DMS53 treated with DMSO at 0.1 percent for 48 hours (cell line): ENCODE results near the gene RANGRF.

ENCODE experiments used
- DNase-seq: peaks from one replicate; lab custom pipeline; 2025; ENCODE audit not compliant: unreplicated experiment; lab: John Stamatoyannopoulos, UW

RANGRF gene

DNA sequence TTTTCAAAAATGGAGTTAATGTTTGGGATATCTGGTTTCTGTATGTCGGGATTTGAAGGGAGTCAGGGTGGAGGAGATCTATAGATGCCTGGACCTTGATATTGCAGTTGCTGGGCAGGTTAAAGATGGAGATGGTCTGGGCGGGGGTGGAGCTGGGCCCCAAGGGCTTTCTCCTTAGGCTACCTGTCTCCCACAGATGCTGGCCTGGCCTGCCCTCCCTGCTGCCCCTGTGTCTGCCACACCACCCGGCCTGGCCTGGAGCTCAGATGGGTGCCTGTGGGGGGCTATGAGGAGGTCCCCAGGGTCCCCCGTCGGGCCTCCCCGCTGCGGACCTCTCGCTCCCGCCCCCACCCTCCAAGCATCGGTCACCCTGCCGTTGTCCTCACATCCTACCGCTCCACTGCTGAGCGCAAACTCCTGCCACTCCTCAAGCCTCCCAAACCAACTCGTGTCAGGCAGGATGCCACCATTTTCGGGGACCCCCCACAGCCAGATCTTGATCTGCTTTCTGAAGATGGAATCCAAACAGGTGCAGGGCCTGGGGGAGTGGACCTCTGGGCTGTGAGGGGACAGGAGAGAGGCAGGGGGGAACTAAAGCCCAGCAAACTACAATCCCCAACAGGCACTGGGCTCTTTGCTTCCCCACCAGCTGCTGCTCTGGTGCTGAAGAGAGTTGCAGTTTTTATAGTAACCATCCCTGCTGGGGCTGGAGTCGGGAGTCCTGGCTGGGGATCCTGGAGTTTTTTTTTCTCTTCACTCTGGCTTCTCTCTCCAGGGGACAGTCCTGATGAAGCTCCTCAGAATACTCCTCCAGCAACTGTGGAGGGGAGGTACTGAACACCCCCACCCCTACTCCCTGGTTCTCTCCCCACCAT is 24.5 kb downstream of the RANGRF start:
- DNase-seq: no peak

GRCh38 chr17:8314797-8315763 is 26.6 kb downstream of the RANGRF start:
- DNase-seq: no peak

GRCh38 chr17:8315764-8316217 is 27.3 kb downstream of the RANGRF start:
- no peak for DNase-seq

- DNase-seq: no peak
Measured at GRCh38 chr17:8318010-8318935, 29.8 kb downstream of the RANGRF start.

DNA sequence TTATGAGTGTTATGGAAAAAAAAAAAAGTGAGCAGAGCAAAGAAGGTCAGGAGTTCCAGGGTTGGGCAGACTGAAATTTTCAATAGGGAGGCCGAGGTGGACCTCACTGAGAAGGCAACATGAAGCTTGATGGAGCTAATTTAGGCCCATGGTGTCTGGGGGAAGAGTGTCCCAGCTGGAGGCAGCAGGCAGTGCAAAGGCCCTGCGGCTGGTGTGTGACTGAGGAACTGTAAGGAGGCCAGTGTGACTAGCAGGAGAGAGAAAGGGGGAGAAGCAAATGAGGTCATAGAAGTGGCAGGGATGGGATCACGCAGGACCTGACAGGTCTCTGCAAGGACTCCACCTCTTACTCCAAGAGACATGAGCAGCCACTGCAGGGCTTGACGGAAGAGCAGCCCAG is 31.8 kb downstream of the RANGRF start:
- no peak for DNase-seq

- DNase-seq: no peak
Measured at GRCh38 chr17:8320990-8321389, 32.5 kb downstream of the RANGRF start.

DNA sequence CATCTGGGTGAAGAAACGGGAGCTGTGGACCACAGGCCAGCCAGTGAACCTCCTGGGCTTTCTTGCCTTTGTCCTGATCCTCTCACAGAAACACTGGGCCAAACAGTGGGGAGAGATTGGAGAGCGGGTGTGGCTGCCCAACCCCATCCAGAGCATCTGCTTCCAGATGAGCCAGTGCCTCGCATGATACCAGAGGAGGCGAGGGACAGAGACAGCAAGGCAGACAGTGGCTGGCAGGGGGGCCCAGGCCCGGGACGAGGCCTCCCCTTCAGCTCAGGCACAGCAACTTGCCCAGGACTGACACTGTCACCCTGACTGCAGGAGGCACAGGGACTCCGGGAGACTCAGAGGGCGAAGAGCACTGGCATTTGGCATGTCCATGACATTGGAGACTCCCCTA is 33.6 kb downstream of the RANGRF start:
- DNase-seq: no peak

DNA sequence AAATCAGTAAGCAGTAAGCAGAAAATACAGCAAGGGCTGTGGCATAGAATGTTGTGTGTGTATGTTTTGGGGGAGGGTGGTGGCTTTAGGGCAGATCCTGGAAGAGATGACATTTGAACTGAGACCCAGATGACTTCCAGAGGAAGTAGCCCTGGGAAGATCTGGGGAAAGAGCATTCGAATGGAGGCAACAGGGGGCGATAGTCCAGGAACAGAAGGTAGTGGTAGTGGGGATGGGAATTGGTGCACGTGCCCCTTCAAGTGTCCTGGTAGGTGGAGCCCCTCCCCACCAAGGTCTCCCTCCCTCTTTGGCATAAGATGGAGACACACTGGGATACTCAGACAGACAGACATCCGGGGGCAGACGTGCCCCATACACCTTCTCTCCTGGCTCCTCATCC is 35.7 kb downstream of the RANGRF start:
- no peak for DNase-seq

GRCh38 chr17:8324923-8325322 is 36.5 kb downstream of the RANGRF start:
- DNase-seq: no peak

DNA sequence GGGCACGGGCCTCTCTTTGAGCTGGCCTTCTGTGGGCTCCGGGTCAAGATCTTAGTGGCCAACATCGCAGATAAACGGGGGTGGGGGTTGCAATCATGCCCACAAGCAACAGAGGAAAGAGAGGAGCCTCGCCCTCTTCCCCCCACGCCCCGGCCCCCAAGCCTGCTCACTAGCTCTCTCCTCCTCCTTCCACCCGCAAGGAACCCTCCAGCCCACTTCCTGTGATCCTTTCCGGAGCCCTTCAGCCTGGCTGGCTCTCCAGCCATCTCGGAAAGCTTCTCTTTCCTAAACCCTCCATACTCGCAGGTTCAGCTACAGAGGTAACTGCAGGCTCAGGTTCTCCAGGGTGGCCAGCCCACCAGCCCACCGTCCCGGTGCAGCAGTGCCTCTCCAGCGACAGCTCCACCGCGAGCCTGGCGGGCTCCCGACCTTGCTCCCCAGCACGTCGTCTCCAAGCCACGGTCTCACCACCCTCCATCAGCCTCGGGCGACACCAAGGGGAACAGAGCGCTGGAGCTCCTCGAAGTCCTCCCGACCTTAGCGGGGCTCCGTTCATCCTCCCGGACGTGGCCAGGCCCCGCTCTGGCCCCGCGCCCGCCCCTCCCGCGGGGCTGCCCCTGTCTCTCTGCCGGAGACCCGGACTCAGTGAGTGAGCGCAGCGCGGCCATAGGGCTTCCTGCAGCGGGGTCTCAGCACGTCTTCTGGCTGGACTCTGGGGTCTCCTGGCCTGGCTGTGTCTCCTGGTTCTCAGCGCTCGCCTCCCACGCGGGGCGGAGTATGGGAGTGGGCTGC is 38.2 kb downstream of the RANGRF start:
- DNase-seq: peak; percentile 39

GRCh38 chr17:8327303-8327649 is 38.8 kb downstream of the RANGRF start:
- no peak for DNase-seq

DNA sequence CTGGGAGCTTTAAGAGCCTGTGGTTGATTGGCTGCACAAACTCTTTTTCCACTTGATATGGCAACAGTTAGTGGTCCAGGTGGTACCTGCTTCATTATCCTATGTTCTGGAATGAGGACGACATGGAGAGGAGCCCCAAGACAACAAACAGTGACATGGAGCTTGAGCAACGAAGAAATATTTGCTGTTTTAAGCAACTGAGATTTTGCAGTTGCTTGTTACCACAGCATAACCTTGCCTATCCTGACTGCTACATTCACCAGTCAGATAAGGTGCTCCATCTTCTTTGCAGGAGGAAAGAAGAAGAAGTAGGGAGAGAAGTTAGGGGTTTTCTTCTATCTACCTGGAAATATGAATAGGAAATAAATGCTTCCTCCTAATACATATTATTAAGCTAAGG is 43.7 kb downstream of the RANGRF start:
- DNase-seq: no peak

DNA sequence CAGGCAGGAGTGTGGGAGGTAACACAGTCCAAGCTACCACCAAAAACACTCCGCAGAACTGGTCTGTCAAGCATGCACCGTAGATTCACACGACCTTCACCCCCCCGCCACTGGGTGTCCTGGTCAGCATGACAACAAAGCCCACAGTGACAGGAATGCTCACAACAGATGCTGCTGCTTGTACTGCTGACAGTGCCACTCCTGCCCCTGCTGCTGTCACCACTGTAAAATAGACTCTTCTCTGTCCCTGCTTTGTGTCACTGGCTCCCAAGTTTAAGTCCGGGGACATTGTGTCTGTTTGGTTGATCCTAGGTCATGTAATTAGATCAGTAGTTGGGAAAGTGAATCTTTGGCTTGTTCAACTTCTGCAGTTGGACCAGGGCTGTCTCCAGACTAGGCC is 44.2 kb downstream of the RANGRF start:
- DNase-seq: no peak

GRCh38 chr17:8333281-8333680 is 44.8 kb downstream of the RANGRF start:
- DNase-seq: no peak

- DNase-seq: no peak
Measured at GRCh38 chr17:8337802-8338752, 49.6 kb downstream of the RANGRF start.

DNA sequence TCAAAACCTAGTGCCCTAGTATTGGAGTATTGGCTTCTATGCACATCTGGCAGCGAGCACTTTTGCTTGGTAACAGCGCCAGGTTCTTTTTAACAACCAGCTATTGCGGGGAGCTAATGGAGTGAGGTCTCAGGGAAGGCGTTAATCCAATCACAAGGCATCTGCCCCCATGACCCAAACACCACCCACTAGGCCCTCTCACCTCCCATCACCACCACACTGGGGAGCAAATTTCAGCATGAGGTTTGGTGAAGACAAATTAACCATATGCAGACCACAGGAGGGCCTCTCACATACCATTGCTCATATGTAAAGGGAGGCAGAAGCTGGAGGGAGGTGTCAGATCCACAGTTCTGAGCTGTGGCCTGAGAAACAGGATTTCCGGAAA is 50.3 kb downstream of the RANGRF start:
- no peak for DNase-seq

DNA sequence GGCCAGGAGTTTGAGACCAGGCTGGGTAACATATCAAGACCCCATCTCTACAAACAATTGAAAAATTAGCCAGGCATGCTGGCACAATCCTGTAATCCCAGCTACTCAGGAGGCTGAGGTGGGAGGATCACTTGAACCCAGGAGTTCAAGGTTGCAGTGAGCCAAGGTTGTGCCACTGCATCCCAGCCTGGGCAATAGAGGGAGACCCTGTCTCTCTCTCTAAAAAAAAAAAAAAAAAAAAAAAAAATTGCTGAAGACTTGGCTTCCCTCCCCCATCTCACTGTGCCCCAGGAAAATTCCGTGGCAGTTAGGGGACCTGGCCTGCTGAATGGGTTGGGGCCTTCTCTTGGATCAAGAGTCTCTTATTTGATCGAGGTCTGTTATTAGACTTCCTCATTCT is 51.1 kb downstream of the RANGRF start, which contains the start of gene ODF4:
Gene ODF4, plus strand, starts transcription at position 301 of the 400 bp plus-strand sequence. CDS start 212 bp downstream, outside the sequence.
- DNase-seq: no peak
